Vagina (tissue), 2 donors: ENCODE data around the gene GRIN1. TPM values are rescaled to one million over a fixed set of nuclear protein-coding genes. Genes with fewer than 3 reads are reported as not detected.

Experiments used
- DNase-seq, 2 donors: peaks; one replicate each; pipeline ENCODE4 v3.0.0-alpha.2; 2017; ENCODE audit errors: extremely low spot score in 2 of 2
- H3K27ac ChIP-seq: fragments of 200-600 bp; sonication (generic); one replicate; pipeline ENCODE4 v1.5.1; 2019
- H3K27me3 ChIP-seq: fragments of 200-600 bp; sonication (generic); one replicate; pipeline ENCODE4 v1.5.1; 2019
- H3K36me3 ChIP-seq, 2 donors: fragments of 200-600 bp; sonication (generic); one replicate each; pipeline ENCODE4 v1.5.1; 2017 to 2019
- H3K4me1 ChIP-seq: fragments of 200-600 bp; sonication (generic); one replicate; pipeline ENCODE4 v1.5.1; 2019
- H3K4me3 ChIP-seq, 2 donors: fragments of 200-600 bp; sonication (generic); 1 replicate in 1 of 2; 2 replicates in 1 of 2; pipeline ENCODE4 v1.5.1; 2016 to 2019
- H3K9me3 ChIP-seq: fragments of 200-600 bp; sonication (generic); one replicate; pipeline ENCODE4 v1.5.1; 2019
- CTCF ChIP-seq, 3 experiments: fragments of 450-650 bp in 2 of 3; fragments of 200-600 bp in 1 of 3; sonication (generic) in 1 of 3; IDR thresholded peaks; one replicate each; pipeline ENCODE4 v1.5.1; 2017 to 2019; ENCODE audit warnings: antibody characterized with exemption in 3 of 3, mild to moderate bottlenecking in 2 of 3, moderate library complexity in 2 of 3
- POLR2A ChIP-seq, 2 donors: fragments of 450-650 bp; IDR thresholded peaks; one replicate each; pipeline ENCODE4 v1.6.1; 2017; ENCODE audit warnings: antibody characterized with exemption in 2 of 2, mild to moderate bottlenecking in 2 of 2, moderate library complexity in 2 of 2
- POLR2AphosphoS5 ChIP-seq, 2 donors: sonication (generic); formaldehyde crosslinking; IDR thresholded peaks; one replicate each; pipeline ENCODE4 v1.9.0; 2017; ENCODE audit warnings: antibody characterized with exemption in 2 of 2, mild to moderate bottlenecking in 2 of 2, low read depth in 1 of 2; ENCODE audit not compliant: insufficient read depth in 1 of 2
- intact Hi-C: fragments of 100-400 bp; cut with DNase I; formaldehyde crosslinking; loops from one replicate; pipeline ENCODE4 v1.15.1; 2023
- total RNA-seq: library from RNA; depleted of rRNA; stranded (reverse); fragments of >200 nt; gene quantifications from one replicate; pipeline ENCODE4 v1.2.3, GENCODE V29; 2016

Gene GRIN1
- total RNA-seq, 1 donor from 2014 or later, result 0.74 TPM

- Histone ChIP-seq H3K36me3 (no peaks in the 10 kb centered on the region), H3K9me3 (no peaks in the 10 kb centered on the region), H3K27ac (no peak overlapping the region), H3K4me1 (peaks cover 26% of the 10 kb centered on the region), H3K27me3 (peaks cover 37% of the 10 kb centered on the region), H3K4me3 (peak overlapping the region; percentile 23 to 48)
- TF ChIP-seq CTCF (IDR thresholded peaks at IDR 0.05), result no peak
- intact Hi-C loops, result loop anchor here (10.0 kb wide), 1 partner anchor 246 kb away; no protein-coding TSS in a partner anchor
- no peak for DNase-seq
Measured at GRCh38 chr9:137168573-137168903, 29.6 kb downstream of the GRIN1 start.

- Histone ChIP-seq H3K27ac (no peak overlapping the region), H3K27me3 (peaks cover 37% of the 10 kb centered on the region), H3K4me1 (peaks cover 27% of the 10 kb centered on the region), H3K9me3 (no peaks in the 10 kb centered on the region), H3K4me3 (peak overlapping the region; percentile 23 to 48), H3K36me3 (no peaks in the 10 kb centered on the region)
- intact Hi-C loops, result loop anchor here (10.0 kb wide), 1 partner anchor 246 kb away; no protein-coding TSS in a partner anchor
- no peak for DNase-seq
- no peak for TF ChIP-seq POLR2A (IDR thresholded peaks at IDR 0.05)
- TF ChIP-seq POLR2AphosphoS5 (IDR thresholded peaks at IDR 0.05; ENCODE audit: insufficient read depth in 1 of 2, low read depth in 1 of 2), result no peak
- TF ChIP-seq CTCF (IDR thresholded peaks at IDR 0.05), result no peak
Measured at GRCh38 chr9:137168904-137169856, 30.2 kb downstream of the GRIN1 start.

- intact Hi-C loops, result loop anchor here (10.0 kb wide), 1 partner anchor 245 kb away; no protein-coding TSS in a partner anchor
- Histone ChIP-seq H3K36me3 (no peaks in the 10 kb centered on the region), H3K27ac (no peak within 1 kb of the TSS), H3K27me3 (peaks cover 34% of the 10 kb centered on the region), H3K4me3 (peak within 1 kb of the TSS; percentile 23 to 48), H3K9me3 (no peaks in the 10 kb centered on the region), H3K4me1 (peaks cover 35% of the 10 kb centered on the region)
- no peak for TF ChIP-seq POLR2AphosphoS5 (IDR thresholded peaks at IDR 0.05; ENCODE audit: insufficient read depth in 1 of 2, low read depth in 1 of 2)
- no peak for TF ChIP-seq CTCF (IDR thresholded peaks at IDR 0.05)
- no peak for TF ChIP-seq POLR2A (IDR thresholded peaks at IDR 0.05)
- no peak for DNase-seq
Measured at GRCh38 chr9:137169896-137170358, 31.0 kb downstream of the GRIN1 start, which contains the start of gene LRRC26. TSS of gene LRRC26 (minus strand) at chr9:137170051. CDS start at chr9:137169943, 108 bp downstream.

GRCh38 chr9:137170486-137171148, 31.7 kb downstream of the GRIN1 start:
- Histone ChIP-seq H3K4me3 (no peak overlapping the region), H3K4me1 (peaks cover 39% of the 10 kb centered on the region), H3K27me3 (peaks cover 28% of the 10 kb centered on the region), H3K27ac (no peak overlapping the region), H3K9me3 (no peaks in the 10 kb centered on the region), H3K36me3 (no peaks in the 10 kb centered on the region)
- intact Hi-C loops, result no loop called here
- DNase-seq, result no peak
- TF ChIP-seq CTCF (IDR thresholded peaks at IDR 0.05) (no peak), POLR2A (IDR thresholded peaks at IDR 0.05) (no peak), POLR2AphosphoS5 (IDR thresholded peaks at IDR 0.05; ENCODE audit: insufficient read depth in 1 of 2, low read depth in 1 of 2) (no peak)
